GM19467 (cell line): ENCODE results near the gene NBL1.
"Not testable (repeated sequence)": the region's sequence is repeated elsewhere in the genome, so short reads cannot be mapped to it uniquely, and the experiment has no call there.

Experiments used
- ATAC-seq: cut with Tn5 transposase; IDR thresholded peaks from one replicate; pipeline ENCODE4 v1.9.1; 2021; ENCODE audit warnings: mild to moderate bottlenecking, moderate library complexity; ENCODE audit not compliant: unreplicated experiment

NBL1 gene

GRCh38 chr1:19621274-19621950 is 22.7 kb upstream of the NBL1 start:
- no peak for ATAC-seq

GRCh38 chr1:19622204-19622603 is 21.9 kb upstream of the NBL1 start:
- ATAC-seq = no peak

DNA sequence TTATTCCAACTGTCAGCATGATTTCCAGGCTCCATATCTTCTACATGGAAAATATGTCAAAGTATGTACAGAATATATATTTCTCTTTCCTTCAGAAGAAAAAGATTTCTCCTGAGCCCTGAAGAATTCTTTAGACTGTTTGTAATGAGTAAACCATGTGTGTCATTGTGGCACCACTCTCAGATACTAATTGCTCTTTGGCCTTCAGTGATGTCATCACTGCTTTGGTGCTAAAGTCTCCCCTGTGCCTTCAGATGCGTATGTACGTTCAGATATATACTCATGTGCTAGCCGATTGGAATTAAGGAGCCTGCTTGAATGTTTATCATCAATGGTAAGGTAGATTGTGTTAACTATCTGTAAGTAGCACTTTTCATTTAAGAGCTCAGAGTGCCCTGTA is 20.6 kb upstream of the NBL1 start:
- ATAC-seq = no peak

DNA sequence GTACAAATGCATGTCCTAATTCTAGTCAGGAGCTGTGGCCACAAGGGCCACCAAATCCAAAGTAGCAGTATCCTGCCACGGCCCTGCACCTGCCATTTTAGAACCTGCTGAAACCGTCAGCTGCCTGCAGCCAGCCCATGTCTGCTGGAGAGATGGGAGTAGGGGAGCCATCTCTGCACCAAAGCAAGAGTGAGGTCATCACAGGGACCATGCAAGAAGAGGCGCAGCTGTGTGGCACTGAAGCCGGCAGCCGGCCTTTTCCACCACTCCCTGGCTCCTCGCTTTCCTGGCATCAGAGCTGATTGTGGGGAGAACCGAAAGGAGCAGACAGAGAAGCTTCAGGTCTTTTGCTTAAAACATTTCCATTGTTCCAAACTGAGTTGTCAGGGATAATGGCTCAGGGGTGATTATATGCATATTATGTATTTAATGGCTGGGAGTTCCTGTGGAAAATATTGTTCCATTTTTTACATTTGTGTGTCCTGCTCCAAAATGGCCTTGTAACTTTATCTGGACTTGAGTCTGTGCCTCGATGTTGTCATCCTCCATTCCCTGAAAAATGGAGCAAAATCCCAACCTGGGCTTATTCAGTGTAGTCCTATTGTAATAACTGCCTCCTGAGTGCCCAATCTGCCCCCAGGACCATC is 18.7 kb upstream of the NBL1 start:
- ATAC-seq = no peak

- ATAC-seq = no peak
Measured at GRCh38 chr1:19628879-19629278, 15.2 kb upstream of the NBL1 start.

DNA sequence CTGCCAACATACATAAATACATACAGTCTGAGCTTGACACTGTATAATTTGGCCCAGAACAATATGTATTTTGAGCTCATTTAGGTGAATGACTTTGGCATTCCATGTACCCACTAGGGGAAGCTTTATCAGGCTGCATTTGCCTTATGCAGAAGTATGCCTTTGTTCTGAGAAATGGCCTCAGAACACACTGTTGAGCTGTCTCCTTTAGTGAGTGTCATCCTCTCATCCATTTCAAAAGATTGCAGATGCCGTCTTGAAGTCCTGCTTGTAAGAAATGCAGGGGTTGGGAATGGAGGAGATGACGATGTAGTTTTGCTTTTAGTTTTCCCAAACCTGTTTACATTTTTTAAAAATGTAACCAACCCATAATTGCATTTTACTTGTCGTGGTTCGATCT is 14.8 kb upstream of the NBL1 start:
- no peak for ATAC-seq

- not testable (repeated sequence) for ATAC-seq
Measured at GRCh38 chr1:19630192-19630591, 13.9 kb upstream of the NBL1 start.

DNA sequence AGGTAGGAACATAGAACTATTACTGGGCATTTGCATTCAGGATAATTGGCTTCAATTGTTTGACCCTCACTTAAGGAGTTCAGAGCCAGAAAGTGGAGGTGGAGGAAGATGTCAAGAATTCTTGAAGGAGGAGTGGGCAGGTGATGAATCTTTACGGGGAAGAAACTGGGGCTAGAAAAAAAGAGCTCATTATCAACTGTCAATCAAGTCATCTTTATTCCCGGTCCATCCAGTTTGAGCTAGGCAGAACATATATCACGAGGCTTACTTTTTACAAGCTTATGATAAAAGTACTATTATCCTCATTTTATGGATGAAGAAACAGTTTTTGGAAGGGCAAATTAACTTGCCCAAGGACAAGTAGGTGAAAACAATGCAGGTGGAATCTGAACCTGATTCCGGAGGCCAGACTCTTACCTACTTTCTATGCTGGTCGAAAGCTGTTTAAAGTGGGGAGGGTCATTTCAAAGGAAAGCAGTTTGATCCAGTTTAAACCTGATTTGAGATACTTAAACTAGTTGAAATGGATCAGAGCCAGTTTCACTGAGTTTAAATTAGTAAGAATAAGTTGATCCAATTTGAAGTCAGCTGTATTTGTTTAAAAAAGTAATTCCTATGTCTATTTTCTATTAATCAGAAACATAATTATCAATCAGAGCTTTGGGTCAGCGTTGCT is 13.3 kb upstream of the NBL1 start:
- ATAC-seq = no peak

- ATAC-seq = no peak
Measured at GRCh38 chr1:19632211-19632610, 11.9 kb upstream of the NBL1 start.

- no peak for ATAC-seq
Measured at GRCh38 chr1:19633106-19633505, 11.0 kb upstream of the NBL1 start.

- ATAC-seq = not testable (repeated sequence)
Measured at GRCh38 chr1:19635064-19635463, 9.0 kb upstream of the NBL1 start.

GRCh38 chr1:19635646-19636045 is 8.5 kb upstream of the NBL1 start:
- ATAC-seq = no peak

GRCh38 chr1:19636065-19636464 is 8.0 kb upstream of the NBL1 start:
- no peak for ATAC-seq

GRCh38 chr1:19636749-19637148 is 7.4 kb upstream of the NBL1 start:
- not testable (repeated sequence) for ATAC-seq

DNA sequence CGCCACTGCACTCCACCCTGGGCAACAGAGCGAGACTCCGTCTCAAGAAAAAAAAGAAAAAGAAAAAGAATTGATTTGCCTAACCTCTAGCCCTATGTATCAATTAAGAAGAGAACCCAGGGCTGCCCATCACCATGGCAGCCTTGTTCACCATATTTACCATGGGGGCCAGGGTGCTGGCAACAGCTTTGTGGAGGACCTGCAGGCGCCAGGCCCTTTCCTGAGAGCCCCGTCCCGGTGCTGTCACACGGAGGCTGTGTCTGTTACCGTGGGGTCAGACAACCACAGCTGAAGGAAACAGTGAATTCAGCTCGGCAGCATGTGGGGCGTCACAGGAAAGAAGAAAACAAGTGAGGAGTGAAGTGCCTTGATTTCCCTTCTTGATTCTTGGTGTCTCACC is 6.5 kb upstream of the NBL1 start:
- ATAC-seq = no peak

DNA sequence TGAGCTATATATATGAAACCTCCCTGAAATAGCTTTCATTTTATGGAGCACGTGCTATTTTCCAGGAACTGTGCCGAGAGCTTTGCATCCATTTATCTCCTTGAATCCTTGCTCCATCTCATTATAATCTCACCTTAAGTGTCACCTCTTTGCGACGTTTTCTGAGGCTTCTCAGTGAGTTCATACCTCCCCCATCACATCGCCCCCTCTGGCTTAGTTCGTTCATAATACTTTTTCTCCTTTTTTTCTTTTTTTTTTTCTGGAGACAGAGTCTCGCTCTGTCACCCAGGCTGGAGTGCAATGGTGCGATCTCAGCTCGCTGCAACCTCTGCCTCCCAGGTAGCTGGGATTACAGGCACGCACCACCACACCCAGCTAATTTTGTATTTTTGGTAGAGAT is 4.9 kb upstream of the NBL1 start:
- ATAC-seq = not testable (repeated sequence)

GRCh38 chr1:19639999-19640362 is 4.1 kb upstream of the NBL1 start:
- no peak for ATAC-seq

- no peak for ATAC-seq
Measured at GRCh38 chr1:19640363-19641316, 3.5 kb upstream of the NBL1 start.

- ATAC-seq = no peak
Measured at GRCh38 chr1:19643121-19643520, 990 bp upstream of the NBL1 start.

DNA sequence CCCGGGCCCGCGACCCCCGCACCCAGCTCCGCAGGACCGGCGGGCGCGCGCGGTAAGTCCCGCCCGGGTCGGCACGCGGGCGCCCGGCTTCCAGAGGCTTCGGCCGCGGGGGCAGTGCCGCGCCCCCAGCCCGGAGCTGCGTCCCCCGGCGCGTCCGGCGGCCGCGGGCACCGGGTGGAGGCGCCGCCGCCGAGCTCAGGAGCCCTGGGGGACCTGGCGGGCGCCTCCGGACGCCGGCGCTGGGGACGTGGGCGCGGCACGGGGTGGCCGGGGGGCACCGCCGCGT is 227 bp downstream of the NBL1 start:
- no peak for ATAC-seq

- no peak for ATAC-seq
Measured at GRCh38 chr1:19644681-19645410, 735 bp downstream of the NBL1 start.
